AG04450 (cell line): ENCODE measurements around the gene C20orf173. TPM values are rescaled to one million over a fixed set of nuclear protein-coding genes. Genes with fewer than 3 reads are reported as not detected.
A peak's percentile ranks its signal among the peaks of the same experiment; 100 is the strongest.
"Not testable (repeated sequence)": the region's sequence is repeated elsewhere in the genome, so short reads cannot be mapped to it uniquely, and the experiment has no call there.

Source experiments
- CTCF ChIA-PET: fragments of 300-600, 350-600 bp; formaldehyde crosslinking; extraction: SDS; loops from one replicate; lab custom pipeline; 2022; ENCODE audit warnings: antibody characterized with exemption, inconsistent platforms; lab: Charles Lee
- POLR2A ChIA-PET: fragments of 350-600 bp; formaldehyde crosslinking; extraction: SDS; loops from one replicate; lab custom pipeline; 2021; ENCODE audit warnings: antibody characterized with exemption, inconsistent platforms; lab: Yijun Ruan, JAX
- DNase-seq: peaks from one replicate; pipeline ENCODE4 v3.0.0-alpha.2; 2011; ENCODE audit warnings: low read depth, low spot score
- H3K27ac ChIP-seq: one replicate; pipeline ENCODE4 v1.5.1; 2012; ENCODE audit warnings: low read depth, low read length, control low read depth
- H3K27me3 ChIP-seq: one replicate; pipeline ENCODE4 v1.6.0; 2012; ENCODE audit warnings: low read length; ENCODE audit not compliant: control insufficient read depth, insufficient read depth
- H3K4me3 ChIP-seq: 2 replicates; pipeline ENCODE4 v1.5.1; 2011; ENCODE audit warnings: mild to moderate bottlenecking, low read depth, low read length, control low read depth
- H3K9me3 ChIP-seq: 2 replicates; pipeline ENCODE4 v1.5.1; 2012; ENCODE audit warnings: low read length; ENCODE audit not compliant: control insufficient read depth, insufficient read depth
- CTCF ChIP-seq: IDR thresholded peaks from 2 replicates; pipeline ENCODE4 v1.5.1; 2011; ENCODE audit warnings: low read depth, low read length, control low read depth, inconsistent platforms
- polyA plus RNA-seq: library from polyadenylated mRNA; depleted of rRNA; stranded (reverse); fragments of >200 nt; gene quantifications from 2 replicates; pipeline ENCODE4 v1.2.3, GENCODE V29; 2011

The C20orf173 gene
- polyA plus RNA-seq, 1 experiment, result not detected

- Histone ChIP-seq H3K9me3 (no peaks in the 10 kb centered on the region; the same call in 1 of the 2 replicates), H3K27ac (no peak overlapping the region), H3K4me3 (no peak overlapping the region), H3K27me3 (no peaks in the 10 kb centered on the region)
- TF ChIP-seq CTCF, result no peak
- ChIA-PET CTCF (no interaction called here), POLR2A (no interaction called here)
- DNase-seq, result no peak
Measured at GRCh38 chr20:35539756-35540212, 10.3 kb upstream of the C20orf173 start.

GRCh38 chr20:35527122-35527769, 2.2 kb downstream of the C20orf173 start:
- ChIA-PET POLR2A (interaction anchor here (0.6 kb wide), 2 partner anchors 94 to 192 kb away, joined by 3 to 7 read pairs; no protein-coding TSS in a partner anchor), CTCF (interaction anchor here (0.6 kb wide), 1 partner anchor 11 kb away, joined by 3 read pairs; no protein-coding TSS in a partner anchor)

GRCh38 chr20:35525639-35526038, 3.8 kb downstream of the C20orf173 start:
- Histone ChIP-seq H3K9me3 (no peaks in the 10 kb centered on the region), H3K4me3 (no peak overlapping the region), H3K27ac (no peak overlapping the region), H3K27me3 (no peaks in the 10 kb centered on the region)
- no peak for TF ChIP-seq CTCF
- DNase-seq, result no peak
- POLR2A ChIA-PET, result no interaction called here
- CTCF ChIA-PET, result no interaction called here

More at GRCh38 chr20:35527122-35527769, 2.2 kb downstream of the C20orf173 start:
- no peak for TF ChIP-seq CTCF
- Histone ChIP-seq H3K27ac (no peak overlapping the region), H3K4me3 (no peak overlapping the region), H3K27me3 (no peaks in the 10 kb centered on the region), H3K9me3 (no peaks in the 10 kb centered on the region)
- DNase-seq, result no peak

GRCh38 chr20:35523298-35523888, 6.1 kb downstream of the C20orf173 start:
- Histone ChIP-seq H3K9me3 (no peaks in the 10 kb centered on the region), H3K27ac (no peak overlapping the region), H3K4me3 (no peak overlapping the region), H3K27me3 (no peaks in the 10 kb centered on the region)
- ChIA-PET POLR2A (no interaction called here), CTCF (no interaction called here)
- peak; percentile 61 for TF ChIP-seq CTCF
- DNase-seq, result no peak

GRCh38 chr20:35518955-35519354, 10.5 kb downstream of the C20orf173 start:
- POLR2A ChIA-PET, result interaction anchor here (0.7 kb wide), 2 partner anchors 23 to 414 kb away, joined by 3 to 5 read pairs; partner anchors contain the start of gene ERGIC3
- TF ChIP-seq CTCF, result no peak

GRCh38 chr20:35517767-35518166, 11.7 kb downstream of the C20orf173 start:
- ChIA-PET POLR2A (interaction anchor here (0.7 kb wide), 2 partner anchors 43 to 599 kb away, joined by 3 read pairs; no protein-coding TSS in a partner anchor), CTCF (interaction anchor here (0.7 to 1.1 kb wide), 2 partner anchors 27 to 181 kb away, joined by 3 read pairs; no protein-coding TSS in a partner anchor)
- H3K27ac ChIP-seq, result not testable (repeated sequence)

More at GRCh38 chr20:35518955-35519354, 10.5 kb downstream of the C20orf173 start:
- Histone ChIP-seq H3K27ac (no peak overlapping the region), H3K27me3 (no peaks in the 10 kb centered on the region), H3K4me3 (no peak overlapping the region), H3K9me3 (no peaks in the 10 kb centered on the region)
- no peak for DNase-seq
- CTCF ChIA-PET, result no interaction called here

More at GRCh38 chr20:35517767-35518166, 11.7 kb downstream of the C20orf173 start:
- H3K4me3 ChIP-seq, DNase-seq, H3K9me3 ChIP-seq, H3K27me3 ChIP-seq: not testable (repeated sequence)
